ENCODE measurements around the gene DPP6.
"Not testable (repeated sequence)": the region's sequence is repeated elsewhere in the genome, so short reads cannot be mapped to it uniquely, and the experiment has no call there.

The DPP6 gene

GRCh38 chr7:154051643-154052529, at the start of gene DPP6:
Gene DPP6, plus strand, starts transcription at chr7:154052398.
- DNase-seq (ENCODE audit: low spot score); H3K4me3 ChIP-seq; H3K27ac ChIP-seq: not testable (repeated sequence)

DNA sequence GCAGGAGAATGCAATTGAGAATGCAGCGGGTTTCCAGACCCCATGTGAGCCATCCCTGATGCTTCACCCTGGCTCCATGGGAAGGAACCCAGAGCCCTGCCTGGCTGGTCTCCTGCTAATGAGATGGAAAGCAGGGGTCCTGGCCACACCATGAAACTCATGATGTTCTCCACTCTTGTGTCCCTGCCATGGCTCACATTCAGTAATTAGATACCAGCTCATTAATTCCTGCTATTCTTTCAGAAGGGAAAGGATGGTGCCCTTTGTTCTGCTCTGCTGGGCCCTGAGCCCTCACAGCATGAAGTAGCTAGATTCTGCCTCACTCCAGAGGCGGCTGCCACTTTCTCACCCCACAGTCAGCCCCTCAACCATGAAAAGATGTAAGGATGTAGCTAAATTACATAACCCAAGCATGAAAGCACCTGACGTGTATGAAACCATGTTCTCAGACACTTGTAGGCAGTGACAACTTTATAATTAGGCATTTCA, 42.7 kb upstream of the DPP6 start:
- not testable (repeated sequence) for H3K27ac ChIP-seq; DNase-seq (ENCODE audit: low spot score); H3K4me3 ChIP-seq

- not testable (repeated sequence) for DNase-seq (ENCODE audit: low spot score); H3K27ac ChIP-seq; H3K4me3 ChIP-seq
Observed at GRCh38 chr7:154010726-154011568, 41.3 kb upstream of the DPP6 start.

DNA sequence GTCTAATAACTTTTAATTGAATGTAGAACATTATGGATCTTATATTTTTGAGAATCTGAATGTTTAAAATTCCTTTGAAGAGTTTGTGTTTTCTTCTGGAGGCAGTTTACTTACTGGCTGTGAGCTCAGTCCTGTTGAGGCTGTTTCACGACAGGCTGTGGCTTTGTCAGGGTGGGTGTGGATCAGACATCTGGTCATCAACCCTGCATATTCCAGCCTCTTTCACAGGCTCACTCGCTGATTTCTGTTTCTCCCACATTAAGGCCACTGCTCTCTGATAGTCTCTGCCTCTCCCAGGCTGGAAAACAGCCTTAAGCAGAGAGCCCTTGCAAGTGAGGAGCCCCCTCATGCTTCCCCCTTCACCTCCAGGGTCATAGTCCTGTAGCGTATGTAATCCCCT, 39.4 kb upstream of the DPP6 start:
- DNase-seq (ENCODE audit: low spot score); H3K4me3 ChIP-seq; H3K27ac ChIP-seq: not testable (repeated sequence)

DNA sequence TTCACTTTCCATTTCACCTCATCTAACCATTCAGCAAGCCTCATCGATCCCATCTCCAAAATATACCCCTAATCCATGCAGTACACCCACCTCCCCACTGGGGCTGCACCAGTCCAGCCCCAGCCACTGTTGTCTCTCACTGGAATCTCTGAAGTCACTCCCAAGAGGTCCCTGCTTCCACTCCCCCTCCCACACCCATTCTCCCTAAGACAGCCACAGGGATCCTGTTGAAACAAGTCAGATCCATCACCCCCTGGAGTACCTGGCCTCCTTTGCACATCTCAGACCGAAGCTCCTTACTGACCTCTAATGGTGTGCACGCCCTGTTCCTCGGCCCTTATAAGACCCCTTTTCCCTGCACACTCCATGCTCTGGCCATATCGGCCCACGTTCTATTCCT, 36.6 kb upstream of the DPP6 start:
- not testable (repeated sequence) for H3K4me3 ChIP-seq; H3K27ac ChIP-seq; DNase-seq (ENCODE audit: low spot score)

- H3K27ac ChIP-seq; H3K4me3 ChIP-seq; DNase-seq (ENCODE audit: low spot score): not testable (repeated sequence)
Observed at GRCh38 chr7:154018354-154018753, 33.8 kb upstream of the DPP6 start.

DNA sequence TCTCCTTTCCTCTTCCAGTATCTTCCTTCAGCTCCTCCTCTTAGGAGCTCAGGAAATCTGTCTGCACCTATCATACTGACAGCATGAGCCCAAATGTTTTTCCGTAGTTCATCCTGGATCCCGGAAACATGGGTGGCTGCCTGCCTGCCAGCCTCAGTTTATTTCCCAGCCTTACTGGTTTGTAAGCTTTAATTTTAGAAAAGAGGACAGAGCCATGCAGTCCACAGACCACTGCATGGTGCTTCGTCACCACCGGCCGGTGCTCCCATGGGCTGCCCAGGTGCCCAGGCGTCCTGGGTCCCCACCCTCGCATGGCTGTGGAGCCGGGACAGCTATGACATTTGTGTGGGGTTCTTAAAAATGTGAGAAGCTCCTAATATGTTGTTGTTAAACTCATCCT, 24.4 kb upstream of the DPP6 start:
- not testable (repeated sequence) for DNase-seq (ENCODE audit: low spot score)

GRCh38 chr7:154030476-154031080, 21.6 kb upstream of the DPP6 start:
- not testable (repeated sequence) for H3K27ac ChIP-seq; H3K4me3 ChIP-seq; DNase-seq (ENCODE audit: low spot score)

More for the DNA sequence above, 24.4 kb upstream of the DPP6 start:
- not testable (repeated sequence) for H3K27ac ChIP-seq, H3K4me3 ChIP-seq

- not testable (repeated sequence) for H3K4me3 ChIP-seq; H3K27ac ChIP-seq; DNase-seq (ENCODE audit: low spot score)
Observed at GRCh38 chr7:154039466-154040165, 12.6 kb upstream of the DPP6 start.

- H3K27ac ChIP-seq; DNase-seq (ENCODE audit: low spot score); H3K4me3 ChIP-seq: not testable (repeated sequence)
Observed at GRCh38 chr7:154050394-154050793, 1.8 kb upstream of the DPP6 start.

DNA sequence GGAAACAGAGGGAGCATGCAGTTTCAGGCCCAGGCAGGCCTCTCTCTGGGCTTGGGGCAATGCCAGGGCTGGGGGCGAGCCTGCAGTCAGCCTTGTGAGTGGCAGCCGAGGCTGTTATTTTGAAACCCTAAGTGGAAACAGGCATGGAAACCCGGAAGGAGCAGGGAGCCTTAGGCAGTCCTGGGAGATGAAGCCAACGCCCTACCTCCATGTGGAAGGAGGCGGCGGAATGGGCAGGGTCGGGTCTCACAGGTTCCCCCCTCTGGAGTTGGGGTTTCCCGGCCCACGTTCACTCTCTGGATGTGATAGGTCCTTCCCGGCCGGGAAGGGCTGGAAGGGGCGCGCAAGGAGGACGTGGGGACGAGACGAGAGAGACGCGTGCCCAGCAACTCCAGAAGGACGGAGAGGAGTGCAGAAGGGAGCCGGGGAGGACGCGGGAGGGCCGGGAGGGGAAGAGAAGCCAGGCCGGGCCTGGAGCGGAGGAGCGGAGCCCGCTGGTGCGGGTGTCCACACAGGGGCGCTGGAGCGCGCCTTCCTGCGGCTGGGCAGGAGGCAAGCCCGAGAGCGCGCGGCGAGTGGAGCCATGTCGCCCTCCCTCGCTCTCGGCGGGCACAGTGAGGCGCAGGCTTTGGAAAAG, 1.1 kb upstream of the DPP6 start:
- not testable (repeated sequence) for DNase-seq (ENCODE audit: low spot score); H3K27ac ChIP-seq; H3K4me3 ChIP-seq

DNA sequence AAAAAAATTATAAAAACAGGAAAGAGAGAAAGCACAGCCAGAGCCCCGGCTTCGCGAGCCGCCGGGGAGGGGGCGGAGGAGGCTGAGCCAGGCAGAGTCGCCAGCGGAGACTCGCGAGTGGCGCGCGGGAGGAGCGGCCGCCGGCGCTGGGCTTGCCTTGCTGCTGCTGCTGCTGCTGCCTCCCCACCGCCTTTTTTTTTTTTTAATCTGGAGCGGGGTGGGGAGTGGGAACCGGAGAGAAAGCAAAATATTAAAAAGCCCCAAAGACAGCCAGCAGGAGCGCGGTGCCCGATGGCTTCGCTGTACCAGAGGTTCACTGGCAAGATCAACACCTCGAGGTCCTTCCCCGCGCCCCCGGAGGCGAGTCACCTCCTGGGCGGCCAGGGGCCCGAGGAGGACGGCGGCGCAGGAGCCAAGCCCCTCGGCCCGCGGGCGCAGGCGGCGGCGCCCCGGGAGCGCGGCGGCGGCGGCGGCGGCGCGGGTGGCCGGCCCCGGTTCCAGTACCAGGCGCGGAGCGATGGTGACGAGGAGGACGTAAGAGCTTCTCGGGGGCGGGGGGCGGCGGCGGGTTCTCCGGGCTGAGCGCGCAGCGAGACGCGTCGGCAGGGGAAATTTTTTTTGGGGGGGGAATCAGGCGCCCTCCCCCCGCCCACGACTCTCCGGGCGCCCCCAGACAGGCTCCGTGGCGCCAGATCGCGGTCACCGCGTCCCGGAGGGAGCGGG, 493 bp downstream of the DPP6 start:
- not testable (repeated sequence) for DNase-seq (ENCODE audit: low spot score); H3K4me3 ChIP-seq; H3K27ac ChIP-seq

- DNase-seq (ENCODE audit: low spot score); H3K4me3 ChIP-seq; H3K27ac ChIP-seq: not testable (repeated sequence)
Observed at GRCh38 chr7:154053466-154054312, 1.5 kb downstream of the DPP6 start.

GRCh38 chr7:154054664-154055063, 2.5 kb downstream of the DPP6 start:
- DNase-seq (ENCODE audit: low spot score); H3K27ac ChIP-seq; H3K4me3 ChIP-seq: not testable (repeated sequence)

DNA sequence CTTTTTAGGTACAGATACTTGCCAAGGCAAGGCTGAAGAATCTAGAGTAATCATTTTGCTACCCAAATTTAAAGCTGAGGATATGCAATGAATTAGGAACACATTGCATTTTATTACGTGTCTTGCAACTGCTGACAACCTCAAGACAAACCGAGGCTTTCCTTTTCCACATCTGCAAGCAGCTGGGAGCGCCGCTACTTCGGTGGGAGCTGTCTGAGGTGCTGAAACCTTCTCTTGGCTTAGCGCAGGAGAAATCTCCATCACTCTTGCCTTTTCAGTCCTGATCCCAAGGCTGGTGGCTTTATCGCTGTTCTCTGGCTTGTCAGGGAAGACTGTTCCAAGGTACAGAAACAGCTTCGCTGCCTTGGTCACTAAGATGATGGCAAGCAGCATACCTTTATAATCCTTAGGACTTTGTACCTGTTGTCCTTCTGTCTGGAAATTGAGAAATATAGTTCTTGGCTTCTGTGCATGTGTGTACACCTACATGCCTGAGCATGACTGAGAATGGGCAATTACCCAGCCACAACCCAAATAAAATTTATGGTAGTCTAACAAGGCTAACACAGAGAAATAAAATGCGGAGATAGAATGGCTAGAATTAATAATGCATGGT, 3.4 kb downstream of the DPP6 start:
- H3K4me3 ChIP-seq; H3K27ac ChIP-seq; DNase-seq (ENCODE audit: low spot score): not testable (repeated sequence)

DNA sequence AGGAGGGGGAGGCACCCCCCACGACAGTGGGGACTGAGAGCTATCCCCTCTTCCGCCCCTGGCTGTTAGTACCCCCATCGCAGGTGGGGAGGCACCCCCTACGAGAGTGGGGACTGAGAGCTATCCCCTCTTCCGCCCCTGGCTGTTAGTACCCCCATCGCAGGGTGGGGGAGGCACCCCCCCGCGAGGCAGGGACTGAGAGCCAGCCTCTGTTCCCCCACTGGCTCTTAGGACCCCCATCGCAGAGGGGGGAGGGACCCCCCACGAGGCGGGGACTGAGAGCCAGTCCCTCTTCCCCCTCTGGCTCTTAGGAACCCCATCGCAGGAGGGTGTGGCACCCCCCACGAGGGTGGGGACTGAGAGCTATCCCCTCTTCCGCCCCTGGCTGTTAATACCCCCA, 6.6 kb downstream of the DPP6 start:
- not testable (repeated sequence) for H3K27ac ChIP-seq; H3K4me3 ChIP-seq; DNase-seq (ENCODE audit: low spot score)

Measured in coronary artery (tissue), 2 donors.